Measurements from ENCODE around the gene NHLRC3.

Gene NHLRC3

GRCh38 chr13:39016087-39016486, 22.2 kb upstream of the NHLRC3 start:
- DNase-seq (ENCODE audit: low spot score), result peak; percentile 29
- in situ Hi-C loops (cut with MboI; ENCODE audit: low pct_unique_long_range_greater_than_20kb, low sequenced_read_pairs, unreplicated experiment), result no loop called here
- TF ChIP-seq, protein P1, sequence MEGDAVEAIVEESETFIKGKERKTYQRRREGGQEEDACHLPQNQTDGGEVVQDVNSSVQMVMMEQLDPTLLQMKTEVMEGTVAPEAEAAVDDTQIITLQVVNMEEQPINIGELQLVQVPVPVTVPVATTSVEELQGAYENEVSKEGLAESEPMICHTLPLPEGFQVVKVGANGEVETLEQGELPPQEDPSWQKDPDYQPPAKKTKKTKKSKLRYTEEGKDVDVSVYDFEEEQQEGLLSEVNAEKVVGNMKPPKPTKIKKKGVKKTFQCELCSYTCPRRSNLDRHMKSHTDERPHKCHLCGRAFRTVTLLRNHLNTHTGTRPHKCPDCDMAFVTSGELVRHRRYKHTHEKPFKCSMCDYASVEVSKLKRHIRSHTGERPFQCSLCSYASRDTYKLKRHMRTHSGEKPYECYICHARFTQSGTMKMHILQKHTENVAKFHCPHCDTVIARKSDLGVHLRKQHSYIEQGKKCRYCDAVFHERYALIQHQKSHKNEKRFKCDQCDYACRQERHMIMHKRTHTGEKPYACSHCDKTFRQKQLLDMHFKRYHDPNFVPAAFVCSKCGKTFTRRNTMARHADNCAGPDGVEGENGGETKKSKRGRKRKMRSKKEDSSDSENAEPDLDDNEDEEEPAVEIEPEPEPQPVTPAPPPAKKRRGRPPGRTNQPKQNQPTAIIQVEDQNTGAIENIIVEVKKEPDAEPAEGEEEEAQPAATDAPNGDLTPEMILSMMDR (IDR thresholded peaks at IDR 0.05; ENCODE audit: extremely low read depth, insufficient read depth, missing control alignments), result no peak

DNA sequence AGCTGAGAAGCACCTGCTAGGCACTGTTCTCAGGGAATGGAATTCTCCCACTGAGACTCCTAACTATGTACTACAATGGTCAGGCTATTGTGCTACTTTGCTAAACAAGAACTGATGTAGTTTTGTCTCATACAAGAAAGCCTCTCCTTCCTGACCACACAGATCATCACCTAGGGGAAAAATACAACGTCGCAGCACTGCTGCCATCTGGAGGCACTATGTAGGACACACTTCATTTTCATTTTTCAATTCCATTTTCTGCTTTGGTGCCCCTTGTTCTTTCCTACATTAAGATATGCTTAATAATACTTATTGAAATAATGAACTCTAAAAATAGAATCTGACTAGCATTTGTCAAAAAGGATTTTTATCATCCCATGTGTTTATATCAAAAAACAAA, 21.5 kb upstream of the NHLRC3 start:
- DNase-seq (ENCODE audit: low spot score), result peak; percentile 45
- in situ Hi-C loops (cut with MboI; ENCODE audit: low pct_unique_long_range_greater_than_20kb, low sequenced_read_pairs, unreplicated experiment), result no loop called here
- TF ChIP-seq, protein P1 (IDR thresholded peaks at IDR 0.05; ENCODE audit: extremely low read depth, insufficient read depth, missing control alignments), result peak; percentile 62

- in situ Hi-C loops (cut with MboI; ENCODE audit: low pct_unique_long_range_greater_than_20kb, low sequenced_read_pairs, unreplicated experiment), result no loop called here
- DNase-seq (ENCODE audit: low spot score), result no peak
- TF ChIP-seq, protein P1 (IDR thresholded peaks at IDR 0.05; ENCODE audit: extremely low read depth, insufficient read depth, missing control alignments), result no peak
Measured at GRCh38 chr13:39020853-39021462, 17.3 kb upstream of the NHLRC3 start.

- DNase-seq (ENCODE audit: low spot score), result no peak
- in situ Hi-C loops (cut with MboI; ENCODE audit: low pct_unique_long_range_greater_than_20kb, low sequenced_read_pairs, unreplicated experiment), result no loop called here
- TF ChIP-seq, protein P1 (IDR thresholded peaks at IDR 0.05; ENCODE audit: extremely low read depth, insufficient read depth, missing control alignments), result no peak
Measured at GRCh38 chr13:39023316-39023715, 14.9 kb upstream of the NHLRC3 start.

- no peak for DNase-seq (ENCODE audit: low spot score)
- TF ChIP-seq, protein P1 (IDR thresholded peaks at IDR 0.05; ENCODE audit: extremely low read depth, insufficient read depth, missing control alignments), result no peak
Measured at GRCh38 chr13:39023761-39024160, 14.5 kb upstream of the NHLRC3 start.

DNA sequence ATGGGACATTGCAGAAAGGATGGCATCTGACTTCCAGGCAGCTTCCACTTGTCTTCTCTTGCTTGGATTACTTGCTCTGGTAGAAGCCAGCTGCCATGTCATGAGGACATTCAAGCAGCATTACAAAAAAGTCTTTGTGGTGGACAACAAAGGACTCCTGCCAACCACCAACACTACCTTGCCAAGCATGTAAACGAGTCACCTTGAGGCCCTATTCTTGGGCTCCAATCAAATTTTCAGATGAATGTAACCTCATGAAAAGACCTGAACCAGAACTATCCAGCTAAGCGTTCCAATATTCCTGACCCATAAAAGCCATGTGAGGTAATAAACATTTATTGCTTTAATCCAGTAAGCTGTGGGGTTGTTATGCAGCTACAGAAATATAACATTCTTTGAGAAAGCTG, 12.8 kb upstream of the NHLRC3 start:
- in situ Hi-C loops (cut with MboI; ENCODE audit: low pct_unique_long_range_greater_than_20kb, low sequenced_read_pairs, unreplicated experiment), result no loop called here
- no peak for DNase-seq (ENCODE audit: low spot score)
- TF ChIP-seq, protein P1 (IDR thresholded peaks at IDR 0.05; ENCODE audit: extremely low read depth, insufficient read depth, missing control alignments), result no peak

More at GRCh38 chr13:39023761-39024160, 14.5 kb upstream of the NHLRC3 start:
- in situ Hi-C loops (cut with MboI; ENCODE audit: low pct_unique_long_range_greater_than_20kb, low sequenced_read_pairs, unreplicated experiment), result no loop called here
